Hippocampal formation (tissue), 2 donors: ENCODE data around the gene CYTL1.

Experiments used
- DNase-seq, 2 donors: peaks; one replicate each; lab custom pipeline; 2025; lab: John Stamatoyannopoulos, UW

Gene CYTL1

GRCh38 chr4:4968161-4968725 lies 51.0 kb downstream of the CYTL1 start:
- DNase-seq = no peak
